ENCODE measurements around the gene OR2L3. TPM values are rescaled to one million over a fixed set of nuclear protein-coding genes. Genes with fewer than 3 reads are reported as not detected.

OR2L3 gene, protein sequence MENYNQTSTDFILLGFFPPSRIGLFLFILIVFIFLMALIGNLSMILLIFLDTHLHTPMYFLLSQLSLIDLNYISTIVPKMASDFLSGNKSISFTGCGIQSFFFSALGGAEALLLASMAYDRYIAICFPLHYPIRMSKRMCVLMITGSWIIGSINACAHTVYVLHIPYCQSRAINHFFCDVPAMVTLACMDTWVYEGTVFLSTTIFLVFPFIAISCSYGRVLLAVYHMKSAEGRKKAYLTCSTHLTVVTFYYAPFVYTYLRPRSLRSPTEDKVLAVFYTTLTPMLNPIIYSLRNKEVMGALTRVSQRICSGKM
- not detected in 2 replicates for total RNA-seq

DNA sequence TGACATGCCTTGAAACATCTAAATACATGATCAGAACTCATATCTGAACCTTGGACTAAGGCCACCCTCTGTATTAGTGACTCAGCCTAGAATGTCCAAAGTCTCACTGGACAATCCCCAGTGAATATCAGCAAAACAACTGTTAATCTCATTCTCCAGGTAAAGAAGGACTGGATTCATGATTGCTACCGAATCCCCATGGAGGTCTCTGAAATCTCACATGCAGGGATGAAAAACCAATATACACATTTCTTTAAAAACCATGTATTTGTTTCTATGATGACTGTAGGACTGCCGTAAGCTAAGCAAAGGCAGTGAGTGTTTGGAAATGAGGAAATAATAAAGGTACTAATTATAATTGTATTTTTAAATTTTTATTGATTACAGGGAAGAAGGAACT, at the start of gene OR2L3:
OR2L3 (plus strand) TSS at position 301 of the 400 bp plus-strand sequence. CDS start 13,846 bp downstream, outside the sequence.

DNA sequence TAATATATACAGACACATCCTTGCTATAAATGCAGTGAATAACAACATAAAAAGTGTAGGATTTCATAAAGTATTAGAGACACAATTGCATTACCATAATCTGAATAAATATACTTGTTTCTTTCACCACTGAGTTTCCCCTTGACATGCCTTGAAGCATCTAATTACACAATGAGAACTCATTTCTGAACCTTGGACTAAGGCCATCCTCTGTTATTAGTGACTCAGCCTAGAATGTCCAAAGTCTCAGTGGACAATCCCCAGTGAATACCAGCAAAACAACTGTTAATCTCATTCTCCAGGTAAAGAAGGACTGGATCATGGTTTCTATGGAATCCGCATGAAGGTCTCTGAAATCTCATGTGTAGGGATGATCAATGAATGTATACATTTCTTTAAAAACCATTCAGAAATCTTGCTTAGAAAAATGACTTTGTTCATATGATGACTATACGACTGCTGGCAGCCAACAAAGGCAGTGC, 33.4 kb upstream of the OR2L3 start, which contains the start of gene OR2L5:
OR2L5 (plus strand) TSS at position 432 of the 482 bp plus-strand sequence. CDS start 8,288 bp downstream, outside the sequence.

GRCh38 chr1:248029770-248030169, 16.9 kb upstream of the OR2L3 start, which contains the start of gene OR2L2:
OR2L2 (plus strand) TSS chr1:248030070; CDS start chr1:248038268, 8,198 bp downstream.

GRCh38 chr1:248094884-248095283, 48.2 kb downstream of the OR2L3 start, which contains the start of gene OR2L13:
OR2L13 (plus strand) TSS chr1:248095184; CDS start chr1:248099376, 4,192 bp downstream.

Other genes with a start within 250 kb of the OR2L3 start
- not detected in 2 replicates for gene OR14A16, start 222.7 kb upstream of the OR2L3 start, total RNA-seq
- gene OR11L1, start 204.9 kb upstream of the OR2L3 start, total RNA-seq: not detected in 2 replicates
- 0.33 and 0.34 TPM in 2 replicates for gene TRIM58, start 189.6 kb upstream of the OR2L3 start, total RNA-seq
- gene OR2W3, start 151.2 kb upstream of the OR2L3 start, total RNA-seq: not detected in 2 replicates
- not detected in 2 replicates for gene OR2T8, start 126.6 kb upstream of the OR2L3 start, total RNA-seq
- gene OR2AJ1, start 121.9 kb upstream of the OR2L3 start, total RNA-seq: not detected in 2 replicates
- not detected in 2 replicates for gene OR2L8, start 98.0 kb upstream of the OR2L3 start, total RNA-seq
- gene OR2AK2, start 81.6 kb upstream of the OR2L3 start, total RNA-seq: not detected in 2 replicates
- gene OR2L5, start 33.2 kb upstream of the OR2L3 start, total RNA-seq: not detected in 2 replicates
- not detected in 2 replicates for gene OR2L2, start 16.8 kb upstream of the OR2L3 start, total RNA-seq
- gene OR2L13, start 48.3 kb downstream of the OR2L3 start, total RNA-seq: not detected in 2 replicates
- not detected in 2 replicates for gene OR2M5, start 98.3 kb downstream of the OR2L3 start, total RNA-seq
- gene OR2M2, start 128.0 kb downstream of the OR2L3 start, total RNA-seq: not detected in 2 replicates
- gene OR2M3, start 150.4 kb downstream of the OR2L3 start, total RNA-seq: not detected in 2 replicates
- not detected in 2 replicates for gene OR2M4, start 184.6 kb downstream of the OR2L3 start, total RNA-seq
- not detected in 2 replicates for gene OR2T33, start 231.1 kb downstream of the OR2L3 start, total RNA-seq